CD14-positive monocyte (primary cell): Measurements from ENCODE around the gene PLD3. TPM values are rescaled to one million over a fixed set of nuclear protein-coding genes. Genes with fewer than 3 reads are reported as not detected.

ENCODE experiments used
- DNase-seq, 3 donors: peaks; one replicate each; pipeline ENCODE4 v3.0.0-alpha.2; 2011 to 2022
- H2AFZ ChIP-seq: 2 replicates; pipeline ENCODE4 v1.6.0; 2012; ENCODE audit warnings: mild to moderate bottlenecking, low read depth, low read length, inconsistent platforms; ENCODE audit not compliant: insufficient read depth, poor library complexity, severe bottlenecking
- H3K27ac ChIP-seq, 2 donors: 1 replicate in 1 of 2; 2 replicates in 1 of 2; pipeline ENCODE4 v1.5.1; 2012 to 2013; ENCODE audit warnings: low read length in 2 of 2, control low read depth in 1 of 2, inconsistent platforms in 1 of 2, low read depth in 1 of 2, mild to moderate bottlenecking in 1 of 2
- H3K27me3 ChIP-seq, 2 donors: one replicate each; pipeline versions ENCODE4 v1.6.0 to v1.6.1; 2011 to 2013; ENCODE audit warnings: low read length in 2 of 2; ENCODE audit not compliant: control insufficient read depth in 2 of 2, insufficient read depth in 2 of 2
- H3K36me3 ChIP-seq, 2 donors: replicated peaks in 1 of 2; 1 replicate in 1 of 2; 2 replicates in 1 of 2; pipeline versions ENCODE4 v1.5.1 to v1.6.1; 2012 to 2013; ENCODE audit warnings: low read length in 2 of 2, control low read depth in 1 of 2, inconsistent platforms in 1 of 2, mild to moderate bottlenecking in 1 of 2; ENCODE audit not compliant: insufficient read depth in 2 of 2, control insufficient read depth in 1 of 2
- H3K4me1 ChIP-seq, 2 donors: 1 replicate in 1 of 2; 2 replicates in 1 of 2; pipeline versions ENCODE4 v1.5.1 to v1.6.1; 2012 to 2013; ENCODE audit warnings: low read length in 2 of 2, control low read depth in 1 of 2, inconsistent platforms in 1 of 2, mild to moderate bottlenecking in 1 of 2, moderate library complexity in 1 of 2; ENCODE audit not compliant: insufficient read depth in 2 of 2, control insufficient read depth in 1 of 2
- H3K4me2 ChIP-seq: replicated peaks from 2 replicates; pipeline ENCODE3; 2012; ENCODE audit warnings: low read length, moderate library complexity, mild to moderate bottlenecking; ENCODE audit not compliant: poor library complexity, severe bottlenecking; ENCODE audit errors: extremely low read depth
- H3K4me3 ChIP-seq, 3 experiments: fragments of 200-600 bp in 1 of 3; sonication (generic) in 1 of 3; replicated peaks in 1 of 3; 1 replicate in 2 of 3; 2 replicates in 1 of 3; pipeline ENCODE4 v1.5.1; 2011 to 2013; ENCODE audit warnings: low read length in 3 of 3, mild to moderate bottlenecking in 3 of 3, control low read depth in 2 of 3, low read depth in 2 of 3, inconsistent platforms in 1 of 3, moderate library complexity in 1 of 3
- H3K79me2 ChIP-seq: 2 replicates; pipeline ENCODE4 v1.6.0; 2012; ENCODE audit warnings: mild to moderate bottlenecking, control low read depth, inconsistent platforms, low read length, moderate library complexity; ENCODE audit not compliant: insufficient read depth
- H3K9ac ChIP-seq: 2 replicates; pipeline ENCODE4 v1.6.0; 2017; ENCODE audit warnings: low read length, mild to moderate bottlenecking; ENCODE audit not compliant: insufficient read depth, poor library complexity, severe bottlenecking
- H3K9me3 ChIP-seq, 2 donors: replicated peaks in 1 of 2; 1 replicate in 1 of 2; 2 replicates in 1 of 2; pipeline versions ENCODE4 v1.5.1 to v1.6.1; 2012 to 2013; ENCODE audit warnings: low read length in 2 of 2, control low read depth in 1 of 2; ENCODE audit not compliant: control insufficient read depth in 1 of 2, insufficient read depth in 1 of 2
- H4K20me1 ChIP-seq: 2 replicates; pipeline ENCODE4 v1.6.0; 2012; ENCODE audit warnings: mild to moderate bottlenecking, low read length, control low read depth, moderate library complexity; ENCODE audit not compliant: insufficient read depth
- H3K27ac Mint-ChIP-seq, 7 donors: one replicate each; pipeline ENCODE4 v1.8.0; 2020; ENCODE audit warnings: mild to moderate bottlenecking in 7 of 7, mixed read lengths in 7 of 7, moderate library complexity in 6 of 7, inconsistent platforms in 2 of 7
- H3K27me3 Mint-ChIP-seq, 3 donors: one replicate each; pipeline ENCODE4 v1.8.0; 2021 to 2022; ENCODE audit warnings: low read depth in 3 of 3, mild to moderate bottlenecking in 3 of 3, mixed read lengths in 3 of 3, moderate library complexity in 3 of 3, inconsistent platforms in 1 of 3
- H3K36me3 Mint-ChIP-seq, 2 donors: one replicate each; pipeline ENCODE4 v1.8.0; 2020; ENCODE audit warnings: mixed read lengths in 2 of 2, inconsistent platforms in 1 of 2, mild to moderate bottlenecking in 1 of 2
- H3K4me1 Mint-ChIP-seq: one replicate; pipeline ENCODE4 v1.8.0; 2020; ENCODE audit warnings: mild to moderate bottlenecking, mixed read lengths
- H3K4me3 Mint-ChIP-seq, 2 donors: one replicate each; pipeline ENCODE4 v1.8.0; 2020; ENCODE audit warnings: mild to moderate bottlenecking in 2 of 2, mixed read lengths in 2 of 2, moderate library complexity in 1 of 2
- H3K9me3 Mint-ChIP-seq, 7 donors: one replicate each; pipeline ENCODE4 v1.8.0; 2020 to 2022; ENCODE audit warnings: mixed read lengths in 7 of 7, mild to moderate bottlenecking in 6 of 7, moderate library complexity in 6 of 7, inconsistent platforms in 2 of 7
- WGBS: methylation state at CpG from one replicate; pipeline ENCODE4 v1.1.5; 2013; ENCODE audit warnings: missing lambda C conversion rate; ENCODE audit not compliant: insufficient coverage; 5-methylcytosine and 5-hydroxymethylcytosine counted together
- intact Hi-C, 2 donors: fragments of 100-400 bp; cut with micrococcal nuclease; formaldehyde crosslinking; loops; one replicate each; pipeline versions ENCODE4 v1.15.0 to v1.15.1; 2023
- polyA plus RNA-seq, 3 donors: library from polyadenylated mRNA; depleted of rRNA in 1 of 3; unstranded in 2 of 3; stranded (reverse) in 1 of 3; fragments of 300-500 nt in 2 of 3; fragments of >200 nt in 1 of 3; fragmentation: Illumina TruSeq in 2 of 3; gene quantifications; 1 replicate in 2 of 3; 2 replicates in 1 of 3; pipeline ENCODE4 v1.2.3, GENCODE V29; 2012 to 2021
- TF ChIP-seq, protein P1 (sequence below): fragments of 200-600 bp; IDR thresholded peaks from one replicate; pipeline ENCODE4 v1.8.0; 2022; ENCODE audit warnings: antibody characterized with exemption, mild to moderate bottlenecking

Gene PLD3
- polyA plus RNA-seq, 3 donors, result 168 to 334 (median 170) TPM

DNA sequence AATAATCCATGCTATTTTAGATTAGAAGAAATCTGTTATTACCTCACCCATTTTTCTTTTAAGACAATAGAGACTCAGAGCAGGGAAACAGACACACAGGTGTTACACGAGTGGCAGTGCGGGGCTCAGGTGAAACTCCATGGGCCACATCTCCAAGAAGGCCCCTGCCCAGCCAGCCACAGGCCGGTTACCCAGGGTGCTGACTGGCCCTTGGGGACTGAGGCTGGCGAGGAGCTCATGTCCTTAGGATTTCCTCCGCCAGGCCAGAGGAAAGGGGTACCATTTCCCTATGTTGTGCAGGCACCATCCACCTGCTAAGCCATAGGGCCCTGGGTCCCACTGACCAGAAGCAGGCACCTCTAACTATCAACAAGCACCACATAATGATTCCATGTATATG is 10.9 kb upstream of the PLD3 start:
- Histone ChIP-seq H3K4me2 (no peak overlapping the region), H3K9me3 (no peaks in the 10 kb centered on the region), H3K27ac (no peak overlapping the region), H2AFZ (no peak overlapping the region), H4K20me1 (peaks cover 7% of the 10 kb centered on the region), H3K79me2 (peaks cover 12% of the 10 kb centered on the region), H3K36me3 (peaks cover 52 to 74% of the 10 kb centered on the region in 2 donors), H3K27me3 (no peaks in the 10 kb centered on the region), H3K4me3 (no peak overlapping the region), H3K4me1 (no peaks in the 10 kb centered on the region), H3K9ac (no peak overlapping the region)
- intact Hi-C loops, result no loop called here
- H3K4me1 Mint-ChIP-seq, result no peaks in the 10 kb centered on the region
- H3K27me3 Mint-ChIP-seq, result peaks cover 0 to 2% (median 0%) of the 10 kb centered on the region in 3 donors
- no peak overlapping the region for H3K4me3 Mint-ChIP-seq
- H3K27ac Mint-ChIP-seq, result peak overlapping the region in 3 of 7 donors; percentile 4 to 40 (median 26)
- H3K36me3 Mint-ChIP-seq, result peaks cover 54 to 76% of the 10 kb centered on the region in 2 donors
- 95% methylated on average over 4 of the region's 5 CpGs for WGBS
- TF ChIP-seq, protein P1, sequence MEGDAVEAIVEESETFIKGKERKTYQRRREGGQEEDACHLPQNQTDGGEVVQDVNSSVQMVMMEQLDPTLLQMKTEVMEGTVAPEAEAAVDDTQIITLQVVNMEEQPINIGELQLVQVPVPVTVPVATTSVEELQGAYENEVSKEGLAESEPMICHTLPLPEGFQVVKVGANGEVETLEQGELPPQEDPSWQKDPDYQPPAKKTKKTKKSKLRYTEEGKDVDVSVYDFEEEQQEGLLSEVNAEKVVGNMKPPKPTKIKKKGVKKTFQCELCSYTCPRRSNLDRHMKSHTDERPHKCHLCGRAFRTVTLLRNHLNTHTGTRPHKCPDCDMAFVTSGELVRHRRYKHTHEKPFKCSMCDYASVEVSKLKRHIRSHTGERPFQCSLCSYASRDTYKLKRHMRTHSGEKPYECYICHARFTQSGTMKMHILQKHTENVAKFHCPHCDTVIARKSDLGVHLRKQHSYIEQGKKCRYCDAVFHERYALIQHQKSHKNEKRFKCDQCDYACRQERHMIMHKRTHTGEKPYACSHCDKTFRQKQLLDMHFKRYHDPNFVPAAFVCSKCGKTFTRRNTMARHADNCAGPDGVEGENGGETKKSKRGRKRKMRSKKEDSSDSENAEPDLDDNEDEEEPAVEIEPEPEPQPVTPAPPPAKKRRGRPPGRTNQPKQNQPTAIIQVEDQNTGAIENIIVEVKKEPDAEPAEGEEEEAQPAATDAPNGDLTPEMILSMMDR, result no peak
- H3K9me3 Mint-ChIP-seq, result peaks cover 0 to 1% (median 0%) of the 10 kb centered on the region in 7 donors
- no peak for DNase-seq

DNA sequence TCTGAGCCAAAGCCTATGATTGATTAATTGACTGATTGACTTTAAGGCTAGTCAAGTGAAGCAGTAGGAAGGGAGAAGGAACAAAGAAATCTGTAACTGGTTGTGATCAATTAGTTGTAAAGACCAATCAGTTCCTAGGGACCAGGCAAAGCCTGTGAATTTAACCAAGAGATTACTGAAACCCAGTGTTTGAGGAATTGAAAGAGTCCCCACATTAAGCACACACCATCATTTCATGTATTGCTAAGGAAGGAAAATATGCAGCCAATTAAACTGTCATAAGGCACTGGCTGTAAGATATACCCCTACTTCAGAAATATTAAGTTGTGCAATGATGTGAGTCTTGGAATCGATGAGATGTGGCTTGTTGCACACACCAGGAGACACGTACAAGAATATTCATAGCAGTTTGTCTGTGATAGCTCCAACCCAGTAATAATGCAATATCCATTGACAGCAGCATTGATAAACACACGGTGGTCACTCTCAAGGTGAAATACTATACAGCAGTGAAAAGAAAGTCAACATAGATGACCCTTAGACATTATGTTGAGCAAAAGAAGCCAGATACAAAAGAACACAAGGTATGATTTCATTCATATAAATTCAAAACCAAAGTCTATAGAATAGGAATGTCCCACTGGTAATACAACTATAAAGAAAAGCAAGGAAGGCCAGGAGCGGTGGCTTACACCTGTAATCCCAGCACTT is 9.3 kb upstream of the PLD3 start:
- Histone ChIP-seq H3K4me2 (no peak overlapping the region), H3K36me3 (peaks cover 42 to 70% of the 10 kb centered on the region in 2 donors), H3K27me3 (no peaks in the 10 kb centered on the region), H3K27ac (no peak overlapping the region), H3K9me3 (no peaks in the 10 kb centered on the region), H3K4me1 (no peaks in the 10 kb centered on the region), H4K20me1 (peaks cover 7% of the 10 kb centered on the region), H2AFZ (no peak overlapping the region), H3K4me3 (no peak overlapping the region), H3K9ac (no peak overlapping the region), H3K79me2 (peaks cover 19% of the 10 kb centered on the region)
- Mint-ChIP-seq H3K27ac (peak overlapping the region in 2 of 7 donors; percentile 11 to 25), H3K4me3 (no peak overlapping the region), H3K27me3 (peaks cover 0 to 2% (median 0%) of the 10 kb centered on the region in 3 donors), H3K36me3 (peaks cover 42 to 69% of the 10 kb centered on the region in 2 donors), H3K9me3 (peaks cover 0 to 1% (median 0%) of the 10 kb centered on the region in 7 donors), H3K4me1 (peaks cover 7% of the 10 kb centered on the region)
- TF ChIP-seq, protein P1, result no peak
- intact Hi-C loops, result no loop called here
- DNase-seq, result no peak
- WGBS, result 80% methylated on average over 1 of the region's 4 CpGs
